Neural cell (in vitro differentiated cells): ENCODE data around the gene CDH4. TPM values are rescaled to one million over a fixed set of nuclear protein-coding genes. Genes with fewer than 3 reads are reported as not detected.
A peak's percentile ranks its signal among the peaks of the same experiment; 100 is the strongest.

Experiments
- H2AFZ ChIP-seq: fragments of 200-600, 300-800 bp; sonication (generic), shearing (Covaris generic); 2 replicates; pipeline ENCODE4 v1.6.0; 2014; ENCODE audit warnings: low read depth, mild to moderate bottlenecking, antibody characterized with exemption, low read length, moderate library complexity
- H3F3A ChIP-seq: fragments of 200-600 bp; shearing (Covaris generic); 2 replicates; pipeline ENCODE4 v1.6.1; 2016; ENCODE audit warnings: mild to moderate bottlenecking, moderate library complexity, mixed read lengths, antibody characterized with exemption, low read length; ENCODE audit not compliant: insufficient read depth, poor library complexity, severe bottlenecking
- H3K27ac ChIP-seq: fragments of 200-600, 300-800 bp; sonication (generic), shearing (Covaris generic); 2 replicates; pipeline ENCODE4 v1.5.1; 2014; ENCODE audit warnings: mild to moderate bottlenecking, low read length, moderate library complexity
- H3K27me3 ChIP-seq: fragments of 300-800, 200-600 bp; sonication (generic), shearing (Covaris generic); 2 replicates; pipeline ENCODE4 v1.6.0; 2014; ENCODE audit warnings: mild to moderate bottlenecking, low read depth, low read length, moderate library complexity; ENCODE audit not compliant: insufficient read depth
- H3K36me3 ChIP-seq: fragments of 300-800, 200-600 bp; sonication (generic), shearing (Covaris generic); 2 replicates; pipeline ENCODE4 v1.5.1; 2014; ENCODE audit warnings: mild to moderate bottlenecking, antibody characterized with exemption, low read length, moderate library complexity; ENCODE audit not compliant: insufficient read depth
- H3K4me2 ChIP-seq: fragments of 300-800, 200-600 bp; sonication (generic), shearing (Covaris generic); 2 replicates; pipeline ENCODE4 v1.6.0; 2014; ENCODE audit warnings: mild to moderate bottlenecking, low read length
- H3K4me3 ChIP-seq: fragments of 300-800, 200-600 bp; sonication (generic), shearing (Covaris generic); 2 replicates; pipeline ENCODE4 v1.5.1; 2014; ENCODE audit warnings: mild to moderate bottlenecking, low read length, moderate library complexity
- H3K79me2 ChIP-seq: fragments of 200-600 bp; shearing (Covaris generic); replicated peaks from 2 replicates; pipeline ENCODE4 v1.6.0; 2014; ENCODE audit warnings: mild to moderate bottlenecking, low read length, moderate library complexity; ENCODE audit not compliant: insufficient read depth
- H3K9ac ChIP-seq: fragments of 300-800, 200-600 bp; sonication (generic), shearing (Covaris generic); 2 replicates; pipeline ENCODE4 v1.6.1; 2016; ENCODE audit warnings: mild to moderate bottlenecking, low read length, mixed read lengths
- H3K9me2 ChIP-seq: fragments of 200-600 bp; shearing (Covaris generic); 2 replicates; pipeline ENCODE4 v1.6.1; 2016; ENCODE audit warnings: mild to moderate bottlenecking, low read length, mixed read lengths; ENCODE audit not compliant: insufficient read depth
- H3K9me3 ChIP-seq: fragments of 200-600, 300-800 bp; sonication (generic), shearing (Covaris generic); 2 replicates; pipeline ENCODE4 v1.6.1; 2016; ENCODE audit warnings: mild to moderate bottlenecking, mixed run types, low read length, moderate library complexity, mixed read lengths
- H4K20me1 ChIP-seq: fragments of 200-600 bp; shearing (Covaris generic); 2 replicates; pipeline ENCODE4 v1.6.1; 2016; ENCODE audit warnings: mild to moderate bottlenecking, mixed run types; ENCODE audit not compliant: insufficient read depth
- CTCF ChIP-seq: fragments of 450-650 bp; IDR thresholded peaks from 2 replicates; pipeline ENCODE4 v1.5.1; 2014; ENCODE audit warnings: antibody characterized with exemption, mild to moderate bottlenecking, moderate library complexity; ENCODE audit not compliant: poor library complexity, severe bottlenecking
- EP300 ChIP-seq: fragments of 450-650 bp; conservative IDR thresholded peaks from 2 replicates; pipeline ENCODE4 v1.6.1; 2014; ENCODE audit warnings: antibody characterized with exemption, mild to moderate bottlenecking, moderate library complexity; ENCODE audit not compliant: poor library complexity, severe bottlenecking
- EZH2 ChIP-seq: fragments of 200-600, 300-800 bp; shearing (Covaris generic), sonication (generic); IDR thresholded peaks from 2 replicates; pipeline ENCODE4 v1.6.1; 2014; ENCODE audit warnings: antibody characterized with exemption, low read length, borderline replicate concordance, mild to moderate bottlenecking; ENCODE audit not compliant: insufficient read depth, poor library complexity, severe bottlenecking
- MXI1 ChIP-seq: fragments of 450-650 bp; conservative IDR thresholded peaks from 2 replicates; pipeline ENCODE4 v1.6.1; 2014; ENCODE audit warnings: antibody characterized with exemption, mild to moderate bottlenecking; ENCODE audit not compliant: poor library complexity, severe bottlenecking
- POLR2AphosphoS5 ChIP-seq: IDR thresholded peaks from 2 replicates; pipeline ENCODE4 v1.6.1; 2012
- RAD21 ChIP-seq: fragments of 450-650 bp; conservative IDR thresholded peaks from 2 replicates; pipeline ENCODE4 v1.6.1; 2014; ENCODE audit warnings: antibody characterized with exemption, mild to moderate bottlenecking, moderate library complexity
- REST ChIP-seq: IDR thresholded peaks from 2 replicates; pipeline ENCODE4 v1.6.1; 2012; ENCODE audit warnings: borderline replicate concordance
- SMC3 ChIP-seq: fragments of 450-650 bp; conservative IDR thresholded peaks from 2 replicates; pipeline ENCODE4 v1.6.1; 2014; ENCODE audit warnings: antibody characterized with exemption, mild to moderate bottlenecking, moderate library complexity; ENCODE audit not compliant: poor library complexity
- TAF1 ChIP-seq: IDR thresholded peaks from 2 replicates; pipeline ENCODE4 v1.6.1; 2012; ENCODE audit warnings: low read depth
- polyA plus RNA-seq: library from polyadenylated mRNA; depleted of rRNA; stranded (reverse); fragments of >200 nt; gene quantifications from 2 replicates; pipeline ENCODE4 v1.2.3, GENCODE V29; 2014

The CDH4 gene
- polyA plus RNA-seq, 1 donor from 2014 or later, result 24.6 TPM

GRCh38 chr20:61734733-61735502 is 482.9 kb downstream of the CDH4 start:
- no peak overlapping the region for H2AFZ ChIP-seq
- TF ChIP-seq POLR2AphosphoS5 (no peak), EZH2 (no peak), EP300 (no peak), TAF1 (no peak), SMC3 (no peak), REST (no peak), MXI1 (no peak), CTCF (no peak)

DNA sequence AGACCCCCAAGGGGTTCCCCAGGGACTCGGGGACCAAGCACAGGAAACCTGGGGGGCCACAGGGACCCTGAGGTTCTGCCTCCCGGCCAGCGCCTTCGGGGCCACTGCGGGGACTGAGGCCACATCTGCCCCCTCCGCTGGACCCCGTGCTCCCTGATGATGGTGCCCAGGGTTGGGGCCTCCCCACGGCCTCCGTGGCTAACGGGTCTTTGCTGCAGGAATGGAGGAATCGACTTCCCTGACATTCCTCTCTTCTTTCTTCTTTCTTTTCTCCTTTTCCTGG is 483.4 kb downstream of the CDH4 start:
- Histone ChIP-seq H3K9me3 (no peaks in the 10 kb centered on the region), H3K27me3 (no peaks in the 10 kb centered on the region), H3F3A (no peaks in the 10 kb centered on the region), H2AFZ (no peak overlapping the region), H3K36me3 (no peaks in the 10 kb centered on the region), H3K79me2 (no peaks in the 10 kb centered on the region), H3K9ac (no peak overlapping the region), H4K20me1 (no peaks in the 10 kb centered on the region), H3K9me2 (no peaks in the 10 kb centered on the region), H3K4me3 (no peak overlapping the region), H3K4me2 (no peak overlapping the region), H3K27ac (no peak overlapping the region)
- no peak for TF ChIP-seq CTCF
- no peak for TF ChIP-seq RAD21
- TF ChIP-seq REST, result no peak
- no peak for TF ChIP-seq MXI1
- TF ChIP-seq EZH2, result no peak
- TF ChIP-seq SMC3, result no peak
- TF ChIP-seq POLR2AphosphoS5, result no peak
- no peak for TF ChIP-seq TAF1
- no peak for TF ChIP-seq EP300

More at GRCh38 chr20:61734733-61735502, 482.9 kb downstream of the CDH4 start:
- Histone ChIP-seq H3K9ac (peak overlapping the region; percentile 61), H3K4me3 (peak overlapping the region; percentile 47), H3K36me3 (no peaks in the 10 kb centered on the region), H3K27ac (peak overlapping the region; percentile 83), H3K9me3 (no peaks in the 10 kb centered on the region), H3K79me2 (no peaks in the 10 kb centered on the region), H4K20me1 (no peaks in the 10 kb centered on the region), H3K9me2 (no peaks in the 10 kb centered on the region), H3K4me2 (no peak overlapping the region), H3K27me3 (no peaks in the 10 kb centered on the region), H3F3A (no peaks in the 10 kb centered on the region)
